ENCODE data around the gene MCF2L2. TPM values are rescaled to one million over a fixed set of nuclear protein-coding genes. Genes with fewer than 3 reads are reported as not detected.
A peak's percentile ranks its signal among the peaks of the same experiment; 100 is the strongest.

Gene MCF2L2
- total and polyA plus RNA-seq, 2 donors (not counting 1 experiment from before 2014, with no cell fraction given): 0.03 to 1.6 TPM

DNA sequence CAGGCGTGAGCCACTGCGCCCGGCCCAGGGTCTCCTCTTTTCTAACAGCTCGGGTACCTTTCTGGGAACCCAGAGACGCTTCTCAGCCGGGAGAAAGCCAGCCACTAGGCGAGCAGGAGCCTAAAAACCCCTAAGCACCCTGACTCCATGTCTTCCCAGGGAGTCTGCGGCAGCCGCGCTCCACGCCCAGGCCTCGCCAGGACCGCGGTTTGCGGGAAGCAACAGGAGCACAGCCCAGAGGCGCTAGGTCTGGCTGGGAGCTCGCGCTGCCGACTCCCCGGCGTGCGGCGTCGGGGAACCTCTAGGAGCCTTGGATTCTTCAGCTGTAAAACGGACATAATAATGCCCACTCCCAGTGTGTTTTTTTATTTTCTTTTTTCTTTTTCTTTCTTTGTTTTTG lies 264.9 kb downstream of the MCF2L2 start:
- H3K27me3 Mint-ChIP-seq: peaks cover 59% of the 10 kb centered on the region
- peaks cover 7 to 81% (median 31%) of the 10 kb centered on the region in 3 donors for H3K9me3 ChIP-seq (ENCODE audit: control extremely low read depth in 1 of 3, control insufficient read depth in 2 of 3, insufficient read depth in 1 of 3, low read length in 2 of 3)
- H3K9me3 Mint-ChIP-seq (ENCODE audit: insufficient read depth): peaks cover 2% of the 10 kb centered on the region
- H3K27me3 ChIP-seq (replicated peaks in 1 of 4; ENCODE audit: control extremely low read depth in 1 of 4, control insufficient read depth in 3 of 4, insufficient read depth in 4 of 4, low read length in 3 of 4): peaks cover 4 to 84% (median 55%) of the 10 kb centered on the region in 4 experiments
- H3K4me2 ChIP-seq (replicated peaks; ENCODE audit: low read depth, low read length, poor library complexity, severe bottlenecking): no peak overlapping the region
- H3K27ac Mint-ChIP-seq: no peak overlapping the region
- DNase-seq (no peak), ATAC-seq (ENCODE audit: low read depth) (no peak)
- peaks cover 28 to 31% of the 10 kb centered on the region in 2 donors for H3K4me1 ChIP-seq (ENCODE audit: control insufficient read depth in 2 of 2, insufficient read depth in 2 of 2, low read length in 2 of 2)
- H3K79me2 ChIP-seq (ENCODE audit: control insufficient read depth, insufficient read depth, low read length): no peaks in the 10 kb centered on the region
- no peak overlapping the region for H3K4me3 ChIP-seq (ENCODE audit: control extremely low read depth in 1 of 5, extremely low read depth in 1 of 5, insufficient read depth in 1 of 5, low read depth in 2 of 5, low read length in 4 of 5)
- WGBS (ENCODE audit: insufficient coverage): 87% methylated on average over 18 of the region's 25 CpGs
- H3K36me3 ChIP-seq (replicated peaks in 1 of 2; ENCODE audit: control extremely low read depth in 1 of 2, control insufficient read depth in 1 of 2, extremely low read depth in 1 of 2, insufficient read depth in 2 of 2, low read length in 1 of 2): no peaks in the 10 kb centered on the region
- intact Hi-C loops (cut with micrococcal nuclease): no loop called here
- TF ChIP-seq, protein P1, sequence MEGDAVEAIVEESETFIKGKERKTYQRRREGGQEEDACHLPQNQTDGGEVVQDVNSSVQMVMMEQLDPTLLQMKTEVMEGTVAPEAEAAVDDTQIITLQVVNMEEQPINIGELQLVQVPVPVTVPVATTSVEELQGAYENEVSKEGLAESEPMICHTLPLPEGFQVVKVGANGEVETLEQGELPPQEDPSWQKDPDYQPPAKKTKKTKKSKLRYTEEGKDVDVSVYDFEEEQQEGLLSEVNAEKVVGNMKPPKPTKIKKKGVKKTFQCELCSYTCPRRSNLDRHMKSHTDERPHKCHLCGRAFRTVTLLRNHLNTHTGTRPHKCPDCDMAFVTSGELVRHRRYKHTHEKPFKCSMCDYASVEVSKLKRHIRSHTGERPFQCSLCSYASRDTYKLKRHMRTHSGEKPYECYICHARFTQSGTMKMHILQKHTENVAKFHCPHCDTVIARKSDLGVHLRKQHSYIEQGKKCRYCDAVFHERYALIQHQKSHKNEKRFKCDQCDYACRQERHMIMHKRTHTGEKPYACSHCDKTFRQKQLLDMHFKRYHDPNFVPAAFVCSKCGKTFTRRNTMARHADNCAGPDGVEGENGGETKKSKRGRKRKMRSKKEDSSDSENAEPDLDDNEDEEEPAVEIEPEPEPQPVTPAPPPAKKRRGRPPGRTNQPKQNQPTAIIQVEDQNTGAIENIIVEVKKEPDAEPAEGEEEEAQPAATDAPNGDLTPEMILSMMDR (IDR thresholded peaks at IDR 0.05): no peak
- no peak for TF ChIP-seq EZH2 (IDR thresholded peaks at IDR 0.05; ENCODE audit: borderline replicate concordance, insufficient read depth, low read depth, low read length, poor library complexity, severe bottlenecking)
- peaks cover 20% of the 10 kb centered on the region for H4K20me1 ChIP-seq (ENCODE audit: control insufficient read depth, insufficient read depth, low read length, poor library complexity, severe bottlenecking)
- H3K9ac ChIP-seq (ENCODE audit: low read length): no peak overlapping the region
- POLR2A ChIA-PET: no interaction called here
- peaks cover 20% of the 10 kb centered on the region for H3K4me1 Mint-ChIP-seq
- CTCF ChIA-PET: interaction anchor here (0.7 kb wide), 1 partner anchor 22 kb away, joined by 3 read pairs; no protein-coding TSS in a partner anchor
- H3K27ac ChIP-seq (ENCODE audit: low read length in 2 of 2): no peak overlapping the region
- H2AFZ ChIP-seq (ENCODE audit: insufficient read depth, low read depth, low read length, poor library complexity, severe bottlenecking): no peak overlapping the region
- H3K4me3 Mint-ChIP-seq: peak overlapping the region; percentile 49

DNA sequence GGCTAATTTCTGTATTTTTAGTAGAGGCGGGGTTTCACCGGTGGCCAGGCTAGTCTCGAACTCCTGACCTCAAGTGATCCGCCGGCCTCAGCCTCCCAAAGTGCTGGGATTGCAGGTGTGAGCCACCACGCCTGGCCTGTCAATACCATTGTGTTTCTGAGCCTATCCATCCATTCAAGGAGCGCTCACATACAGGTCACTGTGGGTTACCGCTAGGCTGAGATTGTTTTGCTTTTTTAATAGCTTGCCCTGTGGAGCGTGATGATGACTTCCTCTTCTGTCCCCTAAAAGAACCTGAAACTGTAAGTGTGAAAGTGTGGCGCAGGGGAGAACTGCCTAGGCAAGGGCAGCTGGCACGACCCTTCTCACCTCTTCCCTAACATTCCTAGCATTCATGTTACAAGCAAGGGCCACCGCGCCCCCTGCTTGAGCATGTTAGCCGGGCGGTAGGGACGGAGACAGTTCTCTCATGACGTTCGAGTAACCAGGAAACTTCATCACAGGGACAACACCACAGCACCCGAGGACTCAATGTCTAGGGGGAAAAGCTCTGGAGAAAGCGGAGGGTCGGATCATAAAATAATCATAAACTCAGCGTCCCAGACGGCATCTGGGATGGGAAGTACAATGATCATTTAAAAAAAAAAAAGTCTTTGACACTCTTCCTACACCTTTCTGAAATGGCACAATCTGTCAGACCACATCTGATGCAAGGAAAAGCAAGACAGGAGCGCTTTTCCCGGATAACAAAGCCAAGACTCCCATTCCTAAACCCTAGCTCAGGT lies 266.7 kb downstream of the MCF2L2 start:
- peaks cover 4 to 82% (median 66%) of the 10 kb centered on the region in 4 experiments for H3K27me3 ChIP-seq (replicated peaks in 1 of 4; ENCODE audit: control extremely low read depth in 1 of 4, control insufficient read depth in 3 of 4, insufficient read depth in 4 of 4, low read length in 3 of 4)
- DNase-seq: peak; percentile 89
- peak overlapping the region; percentile 60 for H2AFZ ChIP-seq (ENCODE audit: insufficient read depth, low read depth, low read length, poor library complexity, severe bottlenecking)
- intact Hi-C loops (cut with micrococcal nuclease): no loop called here
- TF ChIP-seq EZH2 (IDR thresholded peaks at IDR 0.05; ENCODE audit: borderline replicate concordance, insufficient read depth, low read depth, low read length, poor library complexity, severe bottlenecking): no peak
- TF ChIP-seq, protein P1 (IDR thresholded peaks at IDR 0.05): no peak
- H3K4me1 Mint-ChIP-seq: peaks cover 26% of the 10 kb centered on the region
- peak overlapping the region; percentile 63 for H3K9ac ChIP-seq (ENCODE audit: low read length)
- peak overlapping the region; percentile 87 for H3K4me2 ChIP-seq (replicated peaks; ENCODE audit: low read depth, low read length, poor library complexity, severe bottlenecking)
- H3K9me3 ChIP-seq (ENCODE audit: control extremely low read depth in 1 of 3, control insufficient read depth in 2 of 3, insufficient read depth in 1 of 3, low read length in 2 of 3): peaks cover 7 to 73% (median 31%) of the 10 kb centered on the region in 3 donors
- H3K79me2 ChIP-seq (ENCODE audit: control insufficient read depth, insufficient read depth, low read length): no peaks in the 10 kb centered on the region
- peaks cover 20% of the 10 kb centered on the region for H4K20me1 ChIP-seq (ENCODE audit: control insufficient read depth, insufficient read depth, low read length, poor library complexity, severe bottlenecking)
- WGBS (ENCODE audit: insufficient coverage): 10% methylated on average over 15 of the region's 25 CpGs
- no peaks in the 10 kb centered on the region for H3K36me3 ChIP-seq (replicated peaks in 1 of 2; ENCODE audit: control extremely low read depth in 1 of 2, control insufficient read depth in 1 of 2, extremely low read depth in 1 of 2, insufficient read depth in 2 of 2, low read length in 1 of 2)
- peak; percentile 83 for ATAC-seq (ENCODE audit: low read depth)
- peaks cover 31 to 39% of the 10 kb centered on the region in 2 donors for H3K4me1 ChIP-seq (ENCODE audit: control insufficient read depth in 2 of 2, insufficient read depth in 2 of 2, low read length in 2 of 2)
- peak overlapping the region; percentile 86 for H3K4me3 Mint-ChIP-seq
- peaks cover 4% of the 10 kb centered on the region for H3K9me3 Mint-ChIP-seq (ENCODE audit: insufficient read depth)
- peak overlapping the region; percentile 76 for H3K27ac Mint-ChIP-seq
- no peak overlapping the region for H3K27ac ChIP-seq (ENCODE audit: low read length in 2 of 2)
- peak overlapping the region; percentile 32 to 72 (median 52) for H3K4me3 ChIP-seq (ENCODE audit: control extremely low read depth in 1 of 5, extremely low read depth in 1 of 5, insufficient read depth in 1 of 5, low read depth in 2 of 5, low read length in 4 of 5)
- H3K27me3 Mint-ChIP-seq: peaks cover 59% of the 10 kb centered on the region
- POLR2A ChIA-PET: interaction anchor here (0.5 to 0.7 kb wide), 2 partner anchors 348 to 515 kb away, joined by 3 to 4 read pairs; no protein-coding TSS in a partner anchor
- CTCF ChIA-PET: interaction anchor here (0.7 to 3.3 kb wide), 6 partner anchors 22 to 605 kb away, joined by 3 to 9 read pairs (median 4); no protein-coding TSS in a partner anchor

All from B cell (primary cell).